GM19395 (cell line): Measurements from ENCODE around the gene OR52A5.

Source experiments
- ATAC-seq: cut with Tn5 transposase; IDR thresholded peaks from one replicate; pipeline ENCODE4 v1.9.1; 2021; ENCODE audit warnings: mild to moderate bottlenecking, moderate library complexity; ENCODE audit not compliant: unreplicated experiment

Gene OR52A5

DNA sequence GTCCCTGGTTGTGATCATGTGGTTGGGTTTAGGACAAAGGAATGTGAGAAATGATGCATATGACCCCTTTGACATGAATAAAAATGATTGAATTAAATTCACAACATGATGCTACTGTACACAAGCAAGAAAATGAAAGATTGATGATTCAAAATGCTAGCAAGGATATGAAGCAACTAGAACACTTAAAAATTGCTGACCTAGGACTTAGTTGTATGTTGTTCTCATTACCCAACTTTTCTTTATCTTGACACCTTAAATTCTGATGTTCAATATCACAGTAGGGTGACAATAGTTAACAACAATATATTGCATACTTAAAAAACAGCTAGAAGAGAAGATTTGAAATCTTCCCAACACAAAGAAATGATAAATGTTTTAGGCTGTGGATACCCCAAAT is 20.6 kb downstream of the OR52A5 start:
- no peak for ATAC-seq

GRCh38 chr11:5115339-5115738 is 22.8 kb downstream of the OR52A5 start:
- no peak for ATAC-seq

DNA sequence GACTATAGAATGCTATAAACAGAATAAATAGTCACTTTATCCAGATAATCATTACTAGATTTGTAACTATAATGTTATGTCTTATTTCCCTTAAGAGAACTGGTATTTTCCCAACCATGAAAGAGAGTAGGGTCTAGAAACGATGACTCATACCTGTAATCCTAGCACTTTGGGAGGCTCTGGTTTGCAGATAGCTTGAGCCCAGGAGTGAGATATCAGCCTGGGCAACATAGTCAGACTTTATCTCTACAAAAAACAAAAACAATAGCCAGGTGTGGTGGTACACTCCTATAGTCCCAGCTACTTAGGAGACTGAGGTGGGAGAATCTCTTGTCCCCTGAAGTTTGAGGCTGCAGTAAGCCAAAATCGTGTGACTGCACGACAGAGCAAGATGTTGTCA is 30.9 kb downstream of the OR52A5 start:
- ATAC-seq = no peak

DNA sequence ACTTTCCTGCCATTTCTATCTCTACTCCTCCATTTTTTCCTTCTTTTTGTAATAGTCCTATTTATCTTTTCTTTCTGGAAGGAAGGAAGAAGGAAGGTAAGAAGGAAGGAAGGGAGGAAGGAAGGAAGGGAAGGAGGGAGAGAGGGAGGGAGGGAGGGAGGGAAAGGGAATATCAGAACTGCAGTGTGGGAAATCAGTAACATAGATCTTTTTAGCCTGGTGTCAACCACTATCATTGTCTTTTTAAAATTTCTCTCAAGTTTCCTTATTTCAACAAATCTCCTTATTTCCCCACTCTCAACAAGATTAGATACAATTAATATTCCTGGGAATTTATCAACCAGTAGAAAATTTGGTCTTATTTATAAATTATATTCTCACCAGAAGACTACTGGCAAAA is 35.1 kb downstream of the OR52A5 start:
- ATAC-seq = no peak

- no peak for ATAC-seq
Measured at GRCh38 chr11:5102246-5102645, 35.9 kb downstream of the OR52A5 start.

- no peak for ATAC-seq
Measured at GRCh38 chr11:5096011-5096410, 42.1 kb downstream of the OR52A5 start.

GRCh38 chr11:5092821-5093585 is 45.2 kb downstream of the OR52A5 start:
- no peak for ATAC-seq

- ATAC-seq = no peak
Measured at GRCh38 chr11:5090668-5091067, 47.5 kb downstream of the OR52A5 start.

DNA sequence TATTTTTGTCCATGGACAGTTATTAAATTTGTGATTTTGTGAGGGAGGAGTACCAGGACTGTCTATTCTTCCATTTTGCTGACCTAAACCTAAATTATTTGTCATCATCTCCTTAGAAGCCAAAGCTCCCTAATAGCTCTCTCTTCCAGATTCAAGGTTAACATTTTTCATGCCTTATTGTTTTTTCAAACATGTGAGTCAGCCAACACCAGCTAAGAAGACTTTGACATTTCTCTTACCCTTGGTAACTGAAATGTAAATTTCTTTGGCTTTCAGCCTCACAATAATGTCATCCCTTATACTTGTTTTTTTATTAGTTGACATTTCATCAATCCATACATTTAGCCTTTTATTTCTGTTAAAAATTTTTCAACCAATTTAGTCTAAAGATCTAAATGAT is 49.6 kb downstream of the OR52A5 start:
- ATAC-seq = no peak

GRCh38 chr11:5083602-5084001 is 54.6 kb downstream of the OR52A5 start:
- ATAC-seq = no peak

DNA sequence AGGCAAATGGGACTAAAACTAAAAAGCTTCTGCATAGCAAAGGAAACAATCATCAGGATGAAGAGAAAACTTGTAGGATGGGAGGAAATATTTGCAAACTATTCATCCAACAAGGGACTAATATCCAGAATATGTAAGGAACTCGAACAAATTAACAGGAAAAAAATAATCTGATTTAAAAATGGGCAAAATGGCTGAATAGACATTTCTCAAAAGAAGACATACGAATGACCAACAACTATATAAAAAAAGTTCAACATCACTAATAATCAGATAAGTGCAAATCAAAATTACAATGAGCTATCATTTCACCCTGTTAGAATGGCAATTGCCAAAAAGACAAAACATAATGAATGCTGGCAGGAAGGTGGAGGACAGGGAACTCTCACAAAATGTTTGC is 56.8 kb downstream of the OR52A5 start:
- ATAC-seq = no peak
